Measurements from ENCODE around the gene MYO7B. TPM values are rescaled to one million over a fixed set of nuclear protein-coding genes. Genes with fewer than 3 reads are reported as not detected.

Gene MYO7B
- total RNA-seq, 1 donor from 2014 or later, result 1.5 TPM

DNA sequence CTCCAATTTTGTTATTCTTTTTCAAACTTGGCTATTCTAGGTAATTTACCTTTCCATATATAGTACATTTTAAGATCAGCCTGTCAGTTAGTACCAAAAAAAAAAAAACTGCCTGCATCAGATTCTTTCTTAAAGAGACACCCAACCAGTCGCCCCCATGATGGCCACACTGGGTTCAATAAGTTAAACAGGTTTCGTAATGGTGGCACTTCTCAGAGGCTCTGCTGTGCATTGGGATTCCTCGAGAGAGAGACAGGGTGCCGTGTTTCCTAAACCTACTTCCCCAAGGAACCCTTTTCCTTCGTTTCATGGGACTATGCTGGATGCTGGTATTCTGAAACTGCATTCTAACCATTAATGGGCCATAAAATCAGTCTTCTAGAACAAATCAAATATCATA is 37.4 kb downstream of the MYO7B start:
- no peak for DNase-seq (ENCODE audit: low read depth, low spot score)

DNA sequence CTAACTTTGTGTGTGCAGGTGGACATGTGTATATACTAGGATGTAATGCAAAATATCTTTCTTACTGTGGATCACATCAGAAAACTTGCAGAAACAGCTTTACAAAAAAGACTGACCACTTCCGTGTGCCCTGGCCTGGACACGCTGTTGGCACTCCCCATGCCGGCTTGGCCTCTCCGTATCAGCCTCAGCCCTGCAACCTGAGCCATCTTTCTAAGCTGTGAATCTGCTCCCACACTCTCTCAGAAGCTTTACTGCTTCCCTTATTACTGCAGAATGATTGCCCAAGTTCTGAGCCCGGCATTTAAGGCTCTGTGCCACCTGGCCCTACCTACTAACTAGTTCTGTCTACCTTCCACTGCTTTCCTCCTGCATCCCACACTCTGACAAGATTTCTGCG is 37.8 kb downstream of the MYO7B start:
- no peak for DNase-seq (ENCODE audit: low read depth, low spot score)

DNA sequence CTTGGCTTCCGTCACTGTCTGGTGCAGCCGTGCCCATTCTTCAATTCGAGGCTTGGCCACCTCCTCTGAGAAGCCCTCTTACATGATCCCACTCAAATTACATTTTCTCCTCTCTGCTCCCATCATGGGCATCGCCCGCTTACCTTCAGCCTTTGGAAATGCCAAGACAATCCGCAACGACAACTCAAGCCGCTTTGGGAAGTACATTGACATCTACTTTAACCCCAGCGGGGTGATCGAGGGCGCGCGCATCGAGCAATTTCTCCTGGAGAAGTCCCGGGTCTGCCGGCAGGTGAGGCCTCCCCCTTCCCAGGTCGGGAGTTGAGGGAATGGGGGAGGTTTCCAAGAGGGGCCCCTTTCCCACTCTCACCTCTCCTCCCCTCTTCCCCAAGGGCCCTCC is 38.3 kb downstream of the MYO7B start:
- no peak for DNase-seq (ENCODE audit: low read depth, low spot score)

DNA sequence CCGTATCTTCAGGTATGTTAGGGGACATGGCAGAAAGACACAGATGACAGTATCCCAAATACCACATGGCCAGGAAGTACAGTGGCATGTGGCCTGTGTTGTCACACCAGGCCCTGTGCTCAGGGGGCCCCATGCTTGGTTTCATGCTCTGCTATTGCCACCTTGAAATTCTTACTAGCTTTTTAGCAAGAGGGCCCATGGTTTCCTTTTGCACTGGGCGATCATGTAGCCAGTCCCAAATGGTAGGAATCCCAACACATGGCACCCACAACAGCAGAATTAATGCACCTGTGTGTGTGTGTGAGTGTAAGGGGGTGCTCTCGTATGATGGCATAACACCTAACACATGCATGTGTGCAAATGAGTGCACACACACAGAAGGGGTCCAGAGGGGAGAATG is 39.2 kb downstream of the MYO7B start:
- no peak for DNase-seq (ENCODE audit: low read depth, low spot score)

DNA sequence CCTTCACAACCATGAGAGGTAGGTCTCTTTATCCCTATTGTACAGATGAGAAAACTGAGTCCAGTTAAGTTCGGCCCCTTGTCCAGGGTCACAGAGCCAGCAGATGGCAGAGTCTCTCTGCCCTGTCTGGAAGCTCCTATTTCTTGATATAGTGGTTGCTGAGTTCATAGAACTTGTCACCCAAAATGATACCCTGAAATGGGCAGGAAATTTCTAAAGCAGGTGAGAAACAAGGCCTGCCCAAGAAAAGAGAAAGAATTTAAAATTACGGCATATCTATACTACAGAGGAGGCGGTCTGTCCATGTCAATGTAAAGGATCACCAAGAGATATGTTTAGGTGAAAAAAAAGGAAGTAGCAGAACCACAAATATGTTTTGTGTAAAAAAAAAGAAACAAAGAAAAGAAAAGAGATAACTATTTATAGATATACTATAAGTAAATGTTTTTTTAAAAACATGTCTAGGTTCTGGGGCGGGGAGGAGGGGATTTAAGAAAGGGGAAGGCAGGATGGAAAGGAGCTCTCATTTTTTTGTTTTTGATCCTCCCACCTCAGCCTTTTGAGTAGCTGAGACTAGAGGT is 39.8 kb downstream of the MYO7B start:
- DNase-seq (ENCODE audit: low read depth, low spot score), result no peak

DNA sequence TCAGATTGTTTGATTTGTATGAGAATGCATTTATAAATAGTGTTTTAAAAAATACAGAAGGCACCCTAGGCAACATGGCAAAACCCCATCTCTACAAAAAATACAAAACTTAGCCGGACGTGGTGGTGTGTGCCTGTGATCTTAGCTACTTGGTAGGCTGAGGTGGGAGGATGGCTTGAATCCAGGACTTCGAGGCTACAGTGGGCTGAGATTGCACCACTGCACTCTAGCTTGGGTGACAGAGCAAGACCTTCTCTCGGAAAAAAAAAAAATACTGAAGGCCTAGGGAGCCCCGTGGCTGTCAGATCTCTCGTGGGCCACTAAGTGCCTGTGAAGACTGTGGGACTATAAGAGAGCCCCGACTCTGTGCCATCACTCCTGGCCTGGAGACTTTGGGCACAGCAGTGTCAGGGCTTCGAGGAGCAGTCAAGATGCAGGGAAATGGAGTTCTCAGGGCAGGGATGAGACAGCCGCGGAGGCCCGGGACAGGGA is 40.5 kb downstream of the MYO7B start:
- DNase-seq (ENCODE audit: low read depth, low spot score), result no peak

DNA sequence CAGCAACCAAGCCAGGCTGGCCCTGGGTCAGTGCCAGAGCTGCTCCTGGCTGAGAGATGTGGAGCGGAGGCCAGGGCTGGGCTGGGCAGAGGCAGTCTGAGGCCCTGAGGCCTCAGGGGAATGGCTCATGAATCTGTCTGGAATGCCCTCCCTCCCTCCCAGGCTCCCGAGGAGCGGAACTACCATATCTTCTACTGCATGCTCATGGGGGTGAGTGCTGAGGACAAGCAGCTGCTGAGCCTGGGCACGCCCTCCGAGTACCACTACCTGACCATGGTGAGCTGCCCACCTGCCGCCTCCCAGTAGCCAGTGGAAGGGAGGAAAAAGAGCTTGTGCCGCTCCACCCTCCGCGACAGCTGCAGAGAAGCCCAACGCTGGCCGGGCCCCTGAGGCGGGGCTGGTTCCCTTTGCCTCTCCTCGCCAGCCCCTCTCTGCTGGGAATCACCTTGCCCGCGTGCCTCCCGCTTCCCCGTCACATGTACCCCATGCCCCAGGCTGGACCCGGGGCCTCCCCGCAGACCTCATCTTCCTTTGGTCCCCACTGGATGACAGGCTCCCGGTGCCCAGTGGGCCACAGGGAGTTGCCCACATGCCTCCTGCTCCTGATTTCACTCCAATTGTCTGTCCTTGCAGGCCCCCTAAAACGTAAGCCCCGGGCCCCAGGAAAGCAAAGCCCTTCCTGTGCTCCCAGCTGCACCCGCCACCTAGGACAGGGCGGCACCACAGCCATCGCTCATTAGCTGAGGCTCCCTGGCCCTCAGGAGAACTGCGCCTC is 41.1 kb downstream of the MYO7B start:
- DNase-seq (ENCODE audit: low read depth, low spot score), result no peak

DNA sequence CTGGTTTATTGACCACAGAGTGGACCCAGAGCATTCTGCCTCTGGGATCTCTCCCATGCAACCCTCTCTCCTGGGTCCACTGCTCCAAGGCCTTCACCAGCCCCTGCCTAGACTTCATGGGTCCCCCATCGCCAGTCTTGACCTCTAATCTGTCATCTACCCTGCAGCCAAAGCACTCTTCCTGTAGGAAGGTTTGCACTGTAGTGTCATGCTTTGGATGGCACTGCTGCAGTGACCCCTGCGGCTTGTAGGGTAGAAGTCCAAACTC is 41.7 kb downstream of the MYO7B start:
- DNase-seq (ENCODE audit: low read depth, low spot score), result no peak

DNA sequence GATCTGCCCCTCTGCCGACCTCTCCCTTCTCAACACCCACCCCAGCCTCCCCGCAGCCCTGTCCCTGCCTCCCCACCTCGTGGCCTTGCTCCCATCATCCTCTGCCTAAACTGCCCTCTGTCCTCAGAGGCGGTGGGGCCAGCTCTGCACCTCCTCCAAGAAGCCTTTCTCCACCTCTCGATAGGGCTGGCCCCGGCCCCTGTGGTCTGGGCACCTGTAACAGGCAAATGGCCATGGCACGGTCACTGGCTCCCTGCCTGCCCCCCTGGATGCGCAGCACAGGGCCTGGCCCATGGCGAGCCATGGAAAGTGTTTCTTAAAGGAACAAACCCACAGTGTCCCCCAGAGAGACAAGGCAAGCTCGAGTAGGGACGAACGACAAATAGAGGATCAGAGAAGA is 42.0 kb downstream of the MYO7B start:
- no peak for DNase-seq (ENCODE audit: low read depth, low spot score)

DNA sequence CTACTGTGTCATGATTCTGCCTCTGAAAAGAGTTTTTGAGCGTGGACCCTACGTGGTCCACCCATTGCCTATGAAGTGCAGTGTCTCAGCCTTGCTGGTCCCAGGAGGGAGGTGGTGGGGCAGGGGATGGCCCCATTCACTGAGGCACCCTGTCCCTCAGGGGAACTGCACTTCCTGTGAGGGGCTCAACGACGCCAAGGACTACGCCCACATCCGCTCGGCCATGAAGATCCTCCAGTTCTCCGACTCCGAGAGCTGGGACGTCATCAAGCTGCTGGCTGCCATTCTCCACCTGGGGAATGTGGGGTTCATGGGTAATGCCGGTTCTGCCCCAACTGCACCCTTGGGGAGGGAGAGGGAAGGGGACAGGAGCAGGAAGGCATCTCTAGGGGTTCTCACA is 42.5 kb downstream of the MYO7B start:
- no peak for DNase-seq (ENCODE audit: low read depth, low spot score)

DNA sequence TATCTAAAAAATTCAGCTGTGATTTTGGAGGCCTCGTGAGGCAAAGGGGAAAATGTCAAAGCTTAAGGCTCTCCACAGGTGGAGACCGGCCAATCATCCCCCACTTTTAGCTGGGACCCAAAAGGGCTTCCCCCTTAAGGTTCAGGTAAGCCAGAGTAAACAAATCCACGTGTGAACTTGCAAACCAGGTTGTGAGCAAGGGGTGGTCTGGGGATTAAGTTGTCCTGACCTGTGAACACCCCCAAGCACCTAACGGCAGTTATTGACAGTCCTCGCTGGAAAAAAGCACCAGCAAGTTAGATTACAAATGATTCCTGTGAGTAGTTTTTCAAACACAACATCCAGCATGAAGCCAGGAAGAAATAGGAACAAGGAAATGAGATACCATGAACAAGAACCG is 42.9 kb downstream of the MYO7B start:
- no peak for DNase-seq (ENCODE audit: low read depth, low spot score)

DNA sequence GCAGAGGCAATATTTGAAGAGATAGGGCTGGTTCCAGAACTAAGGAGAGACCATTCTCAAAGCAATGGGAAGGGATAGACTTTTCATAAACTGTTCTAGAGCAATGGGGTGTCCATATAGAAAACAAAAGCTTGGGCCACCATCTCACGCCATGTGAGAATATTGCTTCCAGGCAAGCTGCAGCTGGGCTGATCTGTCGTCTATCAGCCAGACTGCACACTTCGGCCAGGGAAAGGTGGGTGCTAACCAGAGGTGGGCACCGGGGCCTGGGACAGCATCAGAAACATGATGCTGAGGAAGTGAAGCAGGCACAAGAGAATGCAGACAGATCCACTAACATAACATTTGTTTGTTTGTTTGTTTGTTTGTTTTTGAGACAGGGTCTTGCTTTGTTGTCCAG is 43.7 kb downstream of the MYO7B start:
- DNase-seq (ENCODE audit: low read depth, low spot score), result no peak

DNA sequence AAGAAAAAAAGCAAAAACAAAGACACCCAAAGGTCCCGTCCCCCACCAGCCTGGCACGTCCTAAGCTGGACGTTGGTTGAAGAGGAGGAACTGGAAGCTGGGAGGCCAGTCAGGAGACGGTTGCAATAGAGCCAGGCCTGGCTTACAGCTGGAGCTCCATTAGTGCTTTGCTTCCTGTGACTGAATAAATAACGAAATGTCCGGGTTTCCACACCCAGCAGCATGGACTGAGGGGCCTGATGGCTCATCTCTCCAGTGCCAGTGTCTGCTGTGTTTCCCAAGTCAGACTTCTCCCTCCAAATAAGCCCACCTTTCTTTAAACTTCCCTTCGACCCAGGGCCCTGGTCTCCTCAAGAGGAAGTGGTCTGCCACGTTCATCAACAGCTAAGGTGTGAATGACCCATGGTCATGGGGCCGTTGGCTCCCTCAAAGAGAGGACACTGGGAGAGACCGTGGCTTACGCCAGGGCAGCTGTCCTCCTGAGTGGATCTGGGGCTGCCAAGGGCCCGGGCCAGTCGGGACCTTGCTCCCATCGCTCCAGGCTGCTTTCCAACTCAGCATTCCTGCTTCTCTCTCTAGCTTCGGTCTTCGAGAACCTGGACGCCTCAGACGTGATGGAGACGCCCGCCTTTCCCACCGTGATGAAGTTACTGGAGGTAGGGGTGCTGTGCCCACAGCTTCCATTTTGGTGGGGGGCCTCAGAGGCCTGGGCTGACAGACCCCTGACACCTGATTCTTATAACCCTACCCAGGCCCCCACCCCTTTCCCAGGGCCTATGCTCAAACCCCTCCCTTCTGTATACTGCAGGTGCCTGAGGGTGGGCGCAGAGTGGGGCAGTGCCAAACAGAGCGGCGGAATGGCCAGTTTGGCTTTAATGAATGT is 44.9 kb downstream of the MYO7B start:
- DNase-seq (ENCODE audit: low read depth, low spot score), result no peak

DNA sequence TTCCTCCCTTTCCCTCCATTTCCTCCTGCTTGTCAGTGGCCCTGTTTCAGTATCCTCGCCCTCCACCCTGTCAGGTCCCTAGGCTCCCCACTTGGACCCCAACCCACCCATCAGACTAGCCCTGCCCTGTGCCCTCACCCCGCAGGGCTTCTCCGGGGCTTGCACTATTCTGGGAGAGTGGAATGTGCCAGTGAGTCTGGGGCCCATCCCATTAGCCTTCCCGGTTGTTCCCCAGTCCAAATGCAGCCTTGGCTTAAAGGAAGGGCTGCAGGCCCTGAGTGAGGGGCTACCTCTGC is 45.5 kb downstream of the MYO7B start:
- DNase-seq (ENCODE audit: low read depth, low spot score), result no peak

DNA sequence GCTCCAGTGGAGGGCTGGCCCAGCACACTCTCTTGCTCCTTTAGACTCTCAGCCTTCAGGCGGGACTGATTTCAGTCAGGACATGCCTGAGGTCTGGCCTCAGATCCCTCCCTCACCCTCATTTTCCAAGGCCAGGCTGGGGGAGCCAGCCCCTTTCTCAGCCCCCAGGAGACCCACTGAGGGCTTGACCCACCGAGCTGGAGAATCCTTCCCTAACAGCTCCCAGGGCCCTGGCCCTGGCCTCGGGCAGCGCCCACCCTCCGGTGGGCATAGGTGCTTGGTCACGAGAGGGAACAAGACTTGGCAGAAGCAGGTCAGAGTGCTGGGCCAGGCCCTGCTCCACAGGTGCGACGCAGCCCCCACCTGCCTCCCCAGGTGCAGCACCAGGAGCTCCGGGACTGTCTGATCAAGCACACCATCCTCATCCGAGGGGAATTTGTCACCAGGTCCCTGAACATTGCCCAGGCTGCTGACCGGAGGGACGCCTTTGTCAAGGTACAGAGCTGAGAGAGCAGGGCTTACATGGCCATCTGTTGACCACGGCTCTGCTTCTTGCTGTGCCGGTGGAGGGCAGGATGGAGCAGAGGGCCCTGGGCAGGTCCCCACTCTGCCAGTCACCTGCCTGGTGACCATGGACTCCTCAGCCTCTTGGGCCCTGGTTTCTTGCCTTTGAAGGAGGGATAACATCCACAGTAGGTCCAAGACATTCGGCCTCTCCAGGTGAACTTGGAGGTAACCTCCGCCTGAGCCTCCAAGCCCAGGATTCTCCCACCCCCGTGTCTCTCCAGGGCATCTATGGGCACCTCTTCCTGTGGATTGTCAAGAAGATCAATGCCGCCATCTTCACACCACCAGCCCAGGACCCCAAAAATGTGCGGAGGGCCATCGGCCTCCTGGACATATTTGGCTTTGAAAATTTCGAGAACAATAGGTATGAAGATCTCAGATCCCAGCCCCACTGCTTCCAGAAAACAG is 46.3 kb downstream of the MYO7B start:
- no peak for DNase-seq (ENCODE audit: low read depth, low spot score)

DNA sequence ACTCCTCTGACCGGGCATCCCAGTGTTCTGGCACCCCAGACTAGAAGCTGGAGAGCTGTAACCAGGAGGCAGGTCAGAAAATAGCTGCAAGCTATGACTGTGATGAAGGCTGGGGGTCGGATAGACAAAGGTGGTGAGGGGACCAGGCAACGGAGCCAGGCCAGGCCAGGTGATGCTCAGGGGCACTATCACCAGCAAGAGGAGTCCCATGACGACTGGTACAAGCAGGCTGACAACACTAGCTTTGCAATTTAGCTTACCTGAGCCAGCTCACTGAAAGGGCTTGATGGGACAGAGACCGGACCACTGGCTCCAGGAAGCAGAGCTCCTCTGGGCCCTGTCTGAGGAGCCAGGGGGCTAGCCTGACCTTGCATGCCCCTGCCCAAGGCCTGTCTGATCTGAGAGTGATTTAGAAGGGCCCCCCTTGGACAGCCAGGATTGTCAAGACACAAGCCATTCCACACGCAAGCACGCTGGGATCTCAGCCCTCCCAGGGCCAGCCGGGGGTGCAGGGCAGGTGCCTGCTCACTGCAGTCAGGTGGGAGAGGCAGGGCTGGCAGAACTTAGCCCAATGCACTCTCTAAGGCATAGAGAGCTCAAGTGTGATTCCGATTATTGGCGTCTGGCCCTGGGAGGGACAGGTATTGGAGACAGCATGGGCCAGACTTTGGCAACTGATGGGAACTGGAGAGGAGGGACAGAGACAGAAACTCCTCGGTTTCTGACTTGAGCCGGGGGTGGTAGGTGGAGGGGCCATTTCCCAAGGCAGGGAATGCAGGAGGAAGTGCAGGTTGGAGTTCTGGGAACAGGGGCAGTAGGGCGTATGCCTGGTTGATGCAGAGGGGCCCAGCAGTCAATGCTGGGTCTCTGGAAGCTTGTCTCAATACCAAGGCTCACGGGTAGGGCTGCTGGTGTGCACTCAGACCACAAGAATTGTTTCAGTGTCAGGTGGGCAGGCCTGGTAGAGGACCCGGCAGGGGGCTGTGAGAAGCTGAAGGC is 47.7 kb downstream of the MYO7B start:
- no peak for DNase-seq (ENCODE audit: low read depth, low spot score)

DNA sequence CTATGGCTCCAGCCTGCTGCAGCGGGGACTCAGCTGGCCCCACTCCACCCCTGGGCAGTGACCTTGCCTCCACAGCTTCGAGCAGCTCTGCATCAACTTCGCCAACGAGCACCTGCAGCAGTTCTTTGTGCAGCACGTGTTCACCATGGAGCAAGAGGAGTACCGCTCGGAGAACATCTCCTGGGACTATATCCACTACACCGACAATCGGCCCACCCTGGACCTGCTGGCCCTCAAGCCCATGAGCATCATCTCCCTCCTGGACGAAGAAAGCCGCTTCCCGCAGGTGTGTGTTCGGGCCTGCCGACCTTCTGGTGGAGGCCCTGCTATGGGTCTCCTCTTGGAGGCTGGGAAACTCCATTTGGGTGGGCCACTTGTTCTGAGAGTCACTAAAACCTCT is 48.6 kb downstream of the MYO7B start:
- no peak for DNase-seq (ENCODE audit: low read depth, low spot score)

DNA sequence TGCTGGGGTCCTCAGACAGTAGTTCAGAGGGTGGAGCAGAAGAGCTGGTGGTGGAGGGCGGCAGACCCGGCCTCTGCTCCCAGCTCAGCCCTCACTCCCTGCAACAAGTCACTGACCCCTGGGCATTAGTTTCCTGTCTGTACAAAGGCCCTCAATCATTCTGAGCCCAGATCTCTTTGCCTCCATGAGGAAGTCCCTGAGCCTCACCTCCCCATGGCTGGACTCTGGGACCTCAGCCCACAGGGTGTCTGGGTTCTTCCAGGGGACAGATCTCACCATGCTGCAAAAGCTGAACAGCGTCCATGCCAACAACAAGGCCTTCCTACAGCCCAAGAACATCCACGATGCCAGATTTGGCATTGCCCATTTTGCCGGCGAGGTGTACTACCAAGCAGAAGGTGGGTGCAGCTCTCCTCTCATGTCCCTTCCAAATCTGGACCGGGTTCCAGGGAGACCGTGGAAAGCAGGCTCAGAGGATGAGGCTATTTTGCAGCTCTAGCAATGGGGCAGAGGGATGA is 49.1 kb downstream of the MYO7B start:
- DNase-seq (ENCODE audit: low read depth, low spot score), result no peak

DNA sequence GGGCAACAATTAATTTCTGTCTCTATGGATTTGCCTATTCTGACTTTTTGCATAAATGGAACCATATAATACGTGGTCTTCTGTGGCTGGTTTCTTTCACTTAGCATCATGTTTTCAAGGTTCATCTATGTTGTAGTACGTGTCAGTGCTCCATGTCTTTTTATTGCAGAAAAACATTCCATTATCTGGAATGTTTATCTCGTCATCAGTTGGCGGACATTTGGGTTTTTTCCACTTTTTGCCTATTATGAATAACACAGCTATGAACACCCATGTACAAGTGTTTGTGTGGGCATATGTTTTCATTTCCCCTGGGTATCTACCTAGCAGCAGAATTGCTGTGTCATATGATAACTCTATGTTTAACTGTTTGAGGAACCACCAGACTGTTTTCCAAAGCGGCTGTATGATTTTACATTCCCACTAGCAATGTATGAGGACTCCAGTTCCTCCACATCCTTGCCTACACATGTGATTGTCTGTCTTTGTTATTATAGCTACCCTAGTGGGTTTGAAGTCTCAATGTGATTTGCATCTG is 49.9 kb downstream of the MYO7B start:
- no peak for DNase-seq (ENCODE audit: low read depth, low spot score)

DNA sequence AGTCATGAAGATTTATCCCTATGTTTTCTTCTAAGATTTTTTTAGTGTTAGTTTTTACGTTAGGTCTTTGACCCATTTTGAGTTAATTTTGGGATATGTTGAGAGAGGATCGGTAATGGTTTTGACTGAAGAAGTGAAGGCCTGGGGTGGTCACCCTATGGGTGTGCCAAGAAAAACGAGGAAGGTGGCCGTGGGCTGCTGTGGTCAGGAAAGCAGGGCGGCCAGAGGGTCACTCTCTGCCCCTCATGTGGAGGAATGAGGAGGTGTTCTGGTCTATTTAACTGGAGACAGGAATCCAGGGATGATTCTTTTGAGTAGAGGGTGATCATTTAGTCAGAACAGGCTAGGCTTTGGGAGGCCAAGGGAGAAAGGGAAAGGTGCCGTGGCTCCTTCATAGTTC is 50.7 kb downstream of the MYO7B start:
- DNase-seq (ENCODE audit: low read depth, low spot score), result no peak

Measured in pulmonary artery endothelial cell (primary cell).